Left ventricle myocardium superior (tissue), 1 donor: ENCODE data around the gene SLC25A25. TPM values are rescaled to one million over a fixed set of nuclear protein-coding genes. Genes with fewer than 3 reads are reported as not detected.
A peak's percentile ranks its signal among the peaks of the same experiment; 100 is the strongest.
"Not testable (repeated sequence)": the region's sequence is repeated elsewhere in the genome, so short reads cannot be mapped to it uniquely, and the experiment has no call there.

Experiments used
- ATAC-seq: fragments of 200-7000 bp; cut with Tn5 transposase; one replicate; pipeline ENCODE4 v1.9.1; 2020; ENCODE audit warnings: mild to moderate bottlenecking, moderate library complexity
- DNase-seq: peaks from one replicate; pipeline ENCODE4 v3.0.0-alpha.2; 2020
- intact Hi-C: fragments of 100-400 bp; cut with micrococcal nuclease; formaldehyde crosslinking; loops from one replicate; pipeline ENCODE4 v1.11.0; 2022
- long read RNA-seq: library from polyadenylated mRNA; unstranded; transcript quantifications from one replicate; pipeline ENCODE4 v2.0.0, GENCODE V29; 2021
- total RNA-seq: library from RNA; stranded (reverse); fragmentation: NEBNext Ultra II Directional; extraction: Animal tissue kit (Norgen Biotek cat#: 25700); gene quantifications from one replicate; pipeline ENCODE4 v1.2.1, GENCODE V29; 2021
- donor health status: DM: no; HTN: yes; CAD: no; lungs with severe emphysema.

SLC25A25 gene
- total RNA-seq: 4.8 TPM
- long read RNA-seq, transcript SLC25A25-203 (10 exons, 3,431 nt): major isoform, 5 of 13 reads
- long read RNA-seq, partial matches to known transcripts: 4 of 13 reads
- long read RNA-seq, other reads (novel, unspliced or antisense): 1 of 13 reads

DNA sequence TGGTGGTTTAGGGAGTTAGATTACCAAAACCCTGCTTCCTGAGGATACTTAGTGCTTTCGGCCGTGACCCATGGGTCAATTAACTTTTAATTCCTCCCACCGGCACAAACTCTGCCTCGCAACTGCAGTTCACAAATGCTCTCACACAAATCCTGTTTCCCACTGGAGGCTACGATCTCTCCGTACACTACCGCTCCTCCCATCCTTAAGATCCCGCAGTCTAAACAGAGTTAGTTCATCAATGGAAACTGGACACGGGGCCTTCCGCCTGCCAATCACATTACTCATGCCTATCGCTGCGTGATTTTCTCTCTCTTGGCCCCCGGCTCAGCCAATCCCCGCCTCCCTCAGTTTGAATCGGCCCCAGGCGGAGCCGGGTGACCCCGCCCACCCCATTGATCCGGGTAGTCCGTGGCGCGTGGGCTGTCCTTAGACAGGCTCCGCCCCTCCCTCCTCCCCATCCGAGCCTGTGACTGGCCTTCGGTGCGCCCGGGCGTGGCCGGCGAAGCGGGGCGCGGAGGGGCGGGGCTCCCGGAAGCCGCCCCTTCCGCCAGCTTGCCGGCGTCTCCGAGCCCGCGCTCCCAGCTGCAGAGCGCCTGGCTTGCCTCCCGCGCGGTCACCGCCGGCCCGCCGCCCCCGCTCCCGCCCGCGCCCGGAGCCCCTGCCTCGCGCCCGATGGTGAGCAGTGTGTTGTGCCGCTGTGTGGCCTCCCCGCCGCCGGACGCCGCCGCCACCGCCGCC is at the start of gene SLC25A25:
SLC25A25 (plus strand) TSS at position 588 of the 741 bp plus-strand sequence; CDS start at position 676, 88 bp downstream.
- DNase-seq (peak; percentile 100), ATAC-seq (peak; percentile 94)
- intact Hi-C loops: no loop called here

DNA sequence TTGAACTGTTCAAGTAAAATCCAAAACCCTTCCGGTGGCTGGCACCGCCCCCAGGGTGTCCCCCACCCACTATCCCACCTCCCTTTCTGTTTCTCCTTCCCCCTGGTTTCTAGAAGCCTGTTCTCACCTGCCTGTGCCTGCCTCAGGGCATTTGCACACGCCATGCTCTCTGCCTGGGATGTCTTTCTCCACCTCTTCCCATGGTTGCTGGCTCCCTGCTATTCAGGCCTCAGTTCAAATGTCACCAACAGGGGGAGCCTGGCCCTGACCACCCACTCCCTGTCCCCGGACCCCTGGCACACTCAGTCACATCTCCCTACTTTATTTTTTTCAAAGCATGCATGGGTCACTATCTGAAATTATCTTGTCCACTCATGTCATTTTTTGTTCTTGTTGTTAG is 47.3 kb upstream of the SLC25A25 start:
- intact Hi-C loops: no loop called here
- DNase-seq: no peak
- no peak for ATAC-seq

DNA sequence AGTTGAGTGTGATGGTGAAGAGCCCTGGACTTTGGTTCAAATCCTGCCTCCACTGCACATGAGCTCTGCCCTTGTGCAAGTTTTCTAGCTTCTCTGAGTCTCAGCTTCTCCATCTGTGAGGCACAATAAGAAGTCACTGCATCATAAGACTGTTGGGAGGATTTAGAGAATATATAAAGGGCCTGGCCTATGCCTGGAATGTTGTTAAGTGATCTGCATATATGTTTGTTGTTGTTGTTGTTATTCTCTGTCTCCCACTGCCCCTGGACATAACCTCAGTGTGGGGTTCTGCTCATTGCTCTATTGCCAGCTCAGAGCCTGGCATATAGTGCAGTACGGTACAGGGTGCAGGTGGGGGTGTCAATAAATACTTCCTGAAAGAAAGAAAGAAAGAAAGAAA is 46.9 kb upstream of the SLC25A25 start:
- ATAC-seq: no peak
- no peak for DNase-seq
- intact Hi-C loops: no loop called here

DNA sequence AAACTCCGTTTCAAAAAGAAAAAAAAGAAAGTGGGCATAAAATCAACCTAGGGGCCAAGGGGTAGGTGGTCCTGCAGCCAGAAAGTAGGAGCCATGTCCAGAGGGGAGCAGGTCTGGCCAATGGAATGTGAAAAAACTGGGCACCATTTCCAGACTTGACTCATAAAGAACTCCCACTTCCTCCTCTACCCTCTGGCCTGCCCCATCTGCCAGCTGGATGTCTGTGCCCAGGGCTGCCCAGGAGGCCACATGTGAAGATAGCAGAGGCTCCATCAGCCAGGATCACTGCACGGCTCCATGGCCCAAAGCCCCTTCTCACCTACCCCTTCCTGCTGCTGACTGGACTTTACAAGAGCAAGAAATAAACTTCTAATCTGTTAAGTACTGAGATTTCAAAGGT is 45.1 kb upstream of the SLC25A25 start:
- no peak for ATAC-seq
- no peak for DNase-seq
- intact Hi-C loops: no loop called here

DNA sequence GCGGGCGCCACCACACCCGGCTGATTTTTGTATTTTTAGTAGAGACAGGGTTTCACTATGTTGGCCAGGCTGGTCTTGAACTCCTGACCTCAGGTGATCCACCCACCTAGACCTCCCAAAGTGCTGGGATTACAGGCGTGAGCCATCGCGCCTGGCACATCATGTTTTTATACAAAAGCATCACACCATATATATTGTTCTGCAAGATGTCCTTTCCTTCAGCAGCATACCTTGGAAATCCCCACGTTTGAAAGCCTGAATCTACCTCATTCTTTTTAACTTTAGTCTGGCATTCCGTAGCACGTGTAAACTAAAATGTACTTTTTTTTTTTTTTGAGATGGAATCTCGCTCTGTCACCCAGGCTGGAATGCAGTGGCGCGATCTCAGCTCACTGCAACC is 44.4 kb upstream of the SLC25A25 start:
- DNase-seq, intact Hi-C loops, ATAC-seq: not testable (repeated sequence)

DNA sequence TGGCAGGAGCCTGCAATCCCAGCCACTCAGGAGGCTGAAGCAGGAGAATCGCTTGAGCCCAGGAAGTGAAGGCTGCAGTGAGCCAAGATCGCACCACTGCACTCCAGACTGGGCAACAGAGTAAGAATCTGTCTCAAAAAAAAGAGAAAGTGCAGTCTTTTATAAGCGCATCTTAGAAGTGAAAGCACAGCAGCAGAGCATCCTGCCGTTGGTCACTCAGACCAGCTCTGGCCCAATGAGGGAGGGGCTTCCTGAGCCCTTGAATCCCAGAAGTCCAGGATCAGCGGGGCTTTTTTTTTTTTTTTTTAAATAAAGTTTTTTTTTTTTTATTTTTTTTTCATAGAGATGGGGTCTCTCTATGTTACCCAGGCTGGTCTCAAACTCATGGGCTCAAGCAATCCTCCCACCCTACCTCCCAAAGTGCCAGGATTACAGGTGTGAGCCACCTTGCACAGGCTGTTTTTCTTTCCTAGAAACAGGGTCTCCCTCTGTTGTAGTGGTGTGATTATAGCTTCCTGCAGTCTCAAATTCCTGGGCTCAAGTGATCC is 43.2 kb upstream of the SLC25A25 start:
- intact Hi-C loops: no loop called here
- no peak for DNase-seq
- no peak for ATAC-seq

DNA sequence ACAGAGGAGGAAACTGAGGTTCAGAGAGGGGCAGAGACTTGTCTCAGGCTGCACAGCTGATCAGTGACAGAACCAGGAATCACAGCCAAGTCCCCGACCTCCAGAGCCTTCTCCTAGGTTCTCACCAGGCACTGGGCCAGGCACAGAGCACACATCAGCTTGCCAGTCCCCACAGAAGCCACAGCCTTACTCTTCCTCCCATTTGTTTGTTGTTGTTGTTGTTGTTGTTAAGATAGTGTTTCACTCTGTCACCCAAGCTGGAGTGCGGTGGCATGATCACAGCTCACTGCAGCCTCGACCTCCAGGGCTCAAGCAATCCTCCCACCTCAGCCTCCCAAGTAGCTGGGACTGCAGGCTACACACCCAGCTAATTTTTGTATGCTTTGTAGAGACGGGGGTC is 42.3 kb upstream of the SLC25A25 start:
- DNase-seq (no peak), ATAC-seq (no peak)
- intact Hi-C loops: no loop called here

DNA sequence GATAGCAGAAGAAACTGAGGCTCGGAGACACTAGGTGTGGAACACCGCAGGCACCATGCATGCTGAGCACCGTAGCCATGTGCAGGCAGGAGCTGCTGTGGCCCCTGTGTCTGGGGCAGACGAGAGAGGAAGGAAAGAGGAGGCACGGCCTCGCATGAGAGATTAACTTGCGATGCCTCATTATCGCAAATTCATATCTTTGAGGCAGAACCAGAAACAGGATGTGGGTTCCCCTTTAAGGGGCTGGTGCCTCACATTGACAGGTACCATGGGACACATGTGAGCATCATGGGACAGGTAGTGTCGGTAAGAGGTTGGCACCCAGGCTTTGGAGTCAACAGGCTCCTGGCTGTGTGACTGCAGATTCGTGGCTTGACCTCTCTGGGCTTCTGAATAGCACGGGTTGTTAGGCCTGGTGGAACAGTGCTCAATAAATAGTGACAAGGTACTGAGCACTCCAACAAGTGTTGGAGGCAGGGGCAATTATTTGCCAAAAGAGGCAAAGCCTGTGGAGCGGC is 41.7 kb upstream of the SLC25A25 start:
- DNase-seq (no peak), ATAC-seq (peak; percentile 21)
- intact Hi-C loops: no loop called here

DNA sequence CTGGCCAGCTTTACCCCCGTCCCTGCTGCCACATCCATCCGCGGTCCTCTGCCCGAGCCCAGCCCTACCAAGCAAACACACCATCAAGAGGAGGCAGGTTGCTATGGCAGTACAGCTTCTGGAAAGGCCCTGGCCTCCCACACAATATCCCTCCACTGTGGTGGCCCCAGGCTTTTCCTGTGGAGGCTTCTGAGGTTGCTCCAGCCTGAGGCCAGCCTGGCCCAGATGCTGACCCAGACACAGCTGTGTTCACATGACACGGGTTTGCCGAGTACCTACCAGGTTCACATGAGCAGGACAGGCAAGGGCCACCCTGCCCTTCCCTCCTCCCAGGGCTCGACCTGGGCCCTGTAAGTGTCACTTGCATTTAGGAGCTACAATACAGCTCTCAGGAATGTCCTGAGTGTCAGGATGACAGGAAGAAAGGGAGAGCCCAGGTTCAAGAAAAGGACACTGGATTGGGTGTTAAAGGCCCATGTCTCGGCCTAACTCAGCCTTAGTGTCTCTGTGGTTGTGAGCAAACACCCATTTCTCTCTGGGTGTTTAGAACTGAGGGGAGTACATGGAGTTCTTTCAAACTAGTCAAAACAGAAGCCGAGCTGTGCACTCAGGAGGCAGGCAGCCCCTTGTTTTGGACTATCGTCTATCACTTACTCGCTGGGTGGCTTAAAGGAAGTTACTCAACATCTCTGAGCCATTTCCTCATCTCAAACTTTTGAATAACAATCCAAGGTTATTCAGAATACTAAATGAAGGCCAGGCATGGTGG is 41.1 kb upstream of the SLC25A25 start:
- ATAC-seq: no peak

DNA sequence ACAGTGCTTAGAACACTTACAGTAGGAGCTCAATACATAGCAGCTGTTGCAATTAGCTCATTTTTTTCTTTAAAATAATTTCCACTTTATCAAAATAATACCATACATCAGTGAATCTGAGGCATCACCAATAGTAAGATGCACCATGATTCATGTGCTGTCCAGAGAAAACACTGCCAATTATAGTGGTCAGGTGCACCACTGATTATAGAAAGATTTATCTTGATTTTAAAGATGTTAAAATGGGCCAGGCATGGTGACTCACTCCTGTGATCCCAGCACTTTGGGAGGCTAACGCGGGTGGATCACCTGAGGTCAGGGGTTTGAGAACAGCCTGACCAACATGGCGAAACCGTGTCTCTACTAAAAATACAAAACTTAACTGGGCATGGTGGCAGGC is 40.3 kb upstream of the SLC25A25 start:
- intact Hi-C loops: no loop called here
- DNase-seq: no peak
- no peak for ATAC-seq

More for the DNA sequence above, 41.1 kb upstream of the SLC25A25 start:
- intact Hi-C loops: no loop called here
- DNase-seq: no peak

DNA sequence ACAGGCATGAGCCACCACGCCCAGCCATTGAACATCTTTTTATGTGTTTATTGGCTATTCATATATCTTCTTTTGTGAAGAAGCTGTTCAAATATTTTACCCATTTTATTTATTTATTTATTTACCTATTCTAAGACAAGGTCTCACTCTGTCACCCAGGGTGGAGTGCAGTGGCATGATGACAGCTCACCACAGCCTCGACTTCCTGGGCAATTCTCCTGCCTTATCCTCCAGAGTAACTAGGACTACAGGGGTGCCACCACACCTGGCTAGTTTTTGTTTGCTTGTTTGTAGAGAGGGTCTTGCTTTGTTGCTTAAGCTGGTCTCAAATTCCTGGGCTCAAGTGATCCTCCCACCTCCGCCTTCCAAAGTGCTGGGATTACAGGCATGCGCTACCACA is 34.4 kb upstream of the SLC25A25 start:
- ATAC-seq: no peak
- DNase-seq: no peak
- intact Hi-C loops: loop anchor here (5.0 kb wide), 1 partner anchor 96 kb away; the partner anchor contains the start of gene DPM2

DNA sequence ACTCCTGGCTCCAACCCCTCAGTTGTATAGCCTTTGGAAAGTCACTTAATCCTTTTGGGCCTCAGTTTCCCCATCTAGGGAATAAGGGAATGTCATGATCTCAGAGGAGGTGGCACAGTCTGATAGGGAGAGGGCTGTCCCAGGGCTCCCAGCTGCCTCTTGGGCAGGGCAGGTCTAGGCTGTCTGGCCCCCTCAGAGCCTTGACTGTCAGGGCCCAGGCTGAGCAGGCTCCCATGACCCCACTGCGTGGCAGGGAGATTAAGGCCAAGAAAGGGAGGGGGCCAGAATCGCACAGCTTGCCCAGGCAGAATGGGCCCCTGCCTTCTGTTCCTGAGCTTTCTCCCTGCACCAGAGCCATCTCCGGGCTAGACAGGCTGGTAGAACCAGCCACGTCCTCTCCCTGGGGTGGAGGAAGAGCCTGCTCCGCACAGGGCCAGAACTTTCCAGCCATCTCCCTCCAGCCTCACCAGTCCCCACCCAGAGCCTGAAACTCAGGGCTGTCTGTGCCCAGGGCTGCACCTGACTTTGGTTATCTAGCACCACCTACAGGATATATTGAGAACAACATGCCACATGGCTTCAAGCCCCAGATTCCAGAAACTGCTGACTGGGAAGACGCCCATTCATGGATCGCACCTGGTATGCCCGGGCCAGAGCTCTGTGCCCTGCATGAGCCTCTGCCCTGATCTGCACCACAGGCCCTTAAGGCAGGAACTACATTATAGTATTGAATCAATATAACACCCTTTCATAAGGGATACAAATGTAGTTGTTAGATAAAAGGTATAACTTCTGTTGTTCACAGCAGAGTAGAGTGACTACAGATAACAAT is 33.0 kb upstream of the SLC25A25 start:
- DNase-seq (peak; percentile 68), ATAC-seq (peak; percentile 96)
- intact Hi-C loops: loop anchor here (5.0 kb wide), 1 partner anchor 98 kb away; the partner anchor contains the start of gene DPM2

DNA sequence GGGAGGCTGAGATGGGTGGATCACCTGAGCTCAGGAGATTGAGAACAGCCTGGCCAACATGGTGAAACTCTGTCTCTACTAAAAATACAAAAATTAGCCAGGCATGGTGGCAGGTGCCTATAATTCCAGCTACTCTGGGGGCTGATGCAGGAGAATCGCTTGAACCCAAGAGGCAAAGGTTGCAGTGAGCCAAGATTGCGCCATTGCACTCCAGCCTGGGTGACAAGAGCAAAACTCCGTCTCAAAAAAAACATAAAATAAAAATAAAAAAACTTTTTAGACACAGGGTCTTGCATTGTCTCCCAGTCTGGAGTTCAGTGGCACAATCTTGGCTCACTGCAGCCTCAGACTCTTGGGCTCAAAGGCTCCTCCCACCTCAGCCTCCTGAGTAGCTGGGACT is 31.5 kb upstream of the SLC25A25 start:
- intact Hi-C loops, DNase-seq, ATAC-seq: not testable (repeated sequence)

DNA sequence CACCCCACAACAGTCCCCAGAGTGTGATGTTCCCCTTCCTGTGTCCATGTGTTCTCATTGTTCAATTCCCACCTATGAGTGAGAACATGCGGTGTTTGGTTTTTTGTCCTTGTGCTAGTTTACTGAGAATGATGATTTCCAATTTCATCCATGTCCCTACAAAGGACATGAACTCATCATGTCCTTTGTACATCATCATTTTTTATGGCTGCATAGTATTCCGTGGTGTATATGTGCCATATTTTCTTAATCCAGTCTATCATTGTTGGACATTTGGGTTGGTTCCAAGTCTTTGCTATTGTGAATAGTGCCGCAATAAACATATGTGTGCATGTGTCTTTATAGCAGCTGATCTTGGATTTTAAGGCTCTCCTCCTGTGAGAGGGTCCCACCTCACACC is 27.2 kb upstream of the SLC25A25 start:
- ATAC-seq, intact Hi-C loops, DNase-seq: not testable (repeated sequence)

DNA sequence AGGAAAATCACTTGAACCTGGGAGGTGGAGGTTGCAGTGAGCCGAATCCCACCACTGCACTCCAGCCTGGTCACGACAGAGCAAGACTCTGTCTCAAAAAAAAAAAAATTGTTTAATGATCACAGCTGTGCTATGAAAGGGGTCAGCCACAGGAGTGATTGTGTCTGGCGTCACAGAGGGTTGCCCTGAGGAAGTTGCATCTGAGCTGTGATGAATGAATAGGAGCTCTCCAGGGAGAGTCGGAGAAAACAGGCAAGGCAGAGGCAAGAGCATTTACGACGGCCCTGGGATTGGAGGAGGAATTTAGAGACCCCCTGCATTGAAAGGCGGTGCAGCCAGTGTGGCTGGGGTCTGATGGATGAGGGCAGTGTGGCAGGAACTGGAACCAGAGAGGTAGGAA is 26.0 kb upstream of the SLC25A25 start:
- intact Hi-C loops: no loop called here
- ATAC-seq: no peak

DNA sequence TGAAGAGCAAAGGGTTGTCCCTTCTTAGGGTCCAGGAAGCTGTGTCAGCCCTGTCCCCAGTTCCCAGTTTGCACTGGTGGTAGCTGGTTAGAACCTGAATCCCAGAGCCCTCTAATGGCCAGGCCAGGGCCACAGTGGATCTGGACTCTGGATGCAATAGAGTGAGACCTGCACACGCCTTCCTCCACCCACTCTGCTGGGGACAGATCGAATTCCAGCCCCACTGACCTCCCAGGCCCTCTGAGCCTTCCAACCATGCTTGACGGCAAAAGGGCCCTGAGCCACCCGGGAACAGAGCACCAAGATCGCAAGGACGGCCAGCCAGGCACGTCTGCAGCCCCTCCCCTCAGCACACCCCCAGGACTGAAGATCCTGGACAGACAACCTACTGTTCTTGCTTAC is 24.6 kb upstream of the SLC25A25 start:
- ATAC-seq: no peak
- DNase-seq: no peak
- intact Hi-C loops: no loop called here

More for the DNA sequence above, 26.0 kb upstream of the SLC25A25 start:
- DNase-seq: no peak

DNA sequence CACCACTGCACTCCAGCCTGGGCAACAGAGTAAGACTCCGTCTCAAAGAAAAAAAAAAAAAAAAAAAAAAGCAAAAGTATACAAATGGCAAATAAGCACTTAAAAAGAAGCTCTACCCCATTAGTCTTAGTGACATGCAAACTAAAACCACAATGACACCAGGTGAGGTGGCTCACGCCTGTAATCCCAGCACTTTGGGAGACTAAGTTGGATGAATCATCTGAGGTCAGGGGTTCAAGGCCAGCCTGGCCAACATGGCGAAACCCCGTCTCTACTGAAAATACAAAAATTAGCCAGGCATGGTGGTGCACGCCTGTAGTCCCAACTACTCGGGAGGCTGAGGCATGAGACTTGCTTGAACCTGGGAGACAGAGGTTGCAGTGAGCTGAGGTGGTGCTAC is 22.6 kb upstream of the SLC25A25 start:
- intact Hi-C loops, DNase-seq: not testable (repeated sequence)

DNA sequence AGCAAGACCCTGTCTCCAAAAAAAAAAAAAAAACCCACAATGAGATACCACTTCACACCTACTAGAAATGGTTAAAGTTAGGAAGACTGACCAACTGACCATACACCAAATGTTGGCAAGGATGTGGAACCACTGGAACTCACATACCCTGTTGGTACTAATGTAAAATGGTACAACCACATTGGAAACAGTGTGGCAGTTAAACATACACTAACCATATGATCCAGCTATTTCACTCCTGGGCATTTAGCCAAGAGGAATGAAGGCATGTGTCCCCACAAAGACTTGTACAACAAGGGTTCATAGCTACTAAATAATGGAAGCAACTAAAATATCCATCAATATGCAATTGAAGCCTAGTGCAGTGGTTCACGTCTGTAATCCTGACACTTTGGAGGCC is 22.2 kb upstream of the SLC25A25 start:
- DNase-seq (no peak), ATAC-seq (no peak)
- intact Hi-C loops: no loop called here

More for the DNA sequence above, 22.6 kb upstream of the SLC25A25 start:
- ATAC-seq: not testable (repeated sequence)

DNA sequence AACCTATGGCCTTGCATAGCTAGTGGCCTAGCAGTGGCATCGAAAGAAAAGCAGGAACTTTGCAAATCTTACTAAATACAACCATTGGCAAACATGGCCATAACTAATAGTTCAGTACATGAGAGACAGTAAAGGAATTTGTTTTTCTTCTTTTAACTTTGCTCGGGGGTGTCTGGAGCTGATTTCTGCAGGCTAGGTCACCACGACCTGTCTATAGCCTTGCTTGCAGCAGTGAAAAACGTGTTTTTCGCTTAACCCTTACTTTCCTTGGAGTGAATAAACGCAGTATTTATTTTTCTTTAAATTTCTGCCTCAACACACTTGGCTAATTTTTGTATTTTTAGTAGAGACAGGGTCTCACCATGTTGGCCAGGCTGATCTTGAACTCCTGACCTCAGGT is 20.8 kb upstream of the SLC25A25 start:
- ATAC-seq: no peak
- intact Hi-C loops: no loop called here
- DNase-seq: no peak
